GM21529 (cell line): ENCODE data around the gene RSRC2.
"Not testable (repeated sequence)": the region's sequence is repeated elsewhere in the genome, so short reads cannot be mapped to it uniquely, and the experiment has no call there.

Experiments
- ATAC-seq: cut with Tn5 transposase; IDR thresholded peaks from one replicate; pipeline ENCODE4 v1.9.1; 2021; ENCODE audit not compliant: unreplicated experiment

Gene RSRC2

GRCh38 chr12:122519418-122519817 is 7.3 kb downstream of the RSRC2 start:
- no peak for ATAC-seq

- ATAC-seq: no peak
These were observed 7.8 kb downstream of the RSRC2 start for GRCh38 chr12:122518908-122519307.

- ATAC-seq: no peak
These were observed 8.9 kb downstream of the RSRC2 start for GRCh38 chr12:122517877-122518276.

GRCh38 chr12:122516544-122517361 is 10.0 kb downstream of the RSRC2 start:
- no peak for ATAC-seq

GRCh38 chr12:122515275-122515674 is 11.5 kb downstream of the RSRC2 start:
- no peak for ATAC-seq

GRCh38 chr12:122513660-122514059 is 13.1 kb downstream of the RSRC2 start:
- no peak for ATAC-seq

- not testable (repeated sequence) for ATAC-seq
These were observed 13.7 kb downstream of the RSRC2 start for GRCh38 chr12:122513028-122513427.

- no peak for ATAC-seq
These were observed 18.6 kb downstream of the RSRC2 start for GRCh38 chr12:122508163-122508562.

- no peak for ATAC-seq
These were observed 20.3 kb downstream of the RSRC2 start for GRCh38 chr12:122506393-122506938.

GRCh38 chr12:122505419-122506051 is 21.2 kb downstream of the RSRC2 start:
- ATAC-seq: no peak

GRCh38 chr12:122503783-122504590 is 22.7 kb downstream of the RSRC2 start:
- no peak for ATAC-seq

- no peak for ATAC-seq
These were observed 23.5 kb downstream of the RSRC2 start for GRCh38 chr12:122503147-122503751.

- ATAC-seq: no peak
These were observed 25.2 kb downstream of the RSRC2 start for GRCh38 chr12:122501489-122501989.

GRCh38 chr12:122500685-122501488 is 25.8 kb downstream of the RSRC2 start, which contains the start of gene ZCCHC8:
Gene ZCCHC8, minus strand, starts transcription at chr12:122500932. Its CDS starts 92 bp downstream, at chr12:122500840.
- ATAC-seq: peak; percentile 92

GRCh38 chr12:122499991-122500684 is 26.6 kb downstream of the RSRC2 start:
- peak; percentile 23 for ATAC-seq

GRCh38 chr12:122495258-122495657 is 31.5 kb downstream of the RSRC2 start:
- ATAC-seq: no peak

GRCh38 chr12:122493222-122493621 is 33.5 kb downstream of the RSRC2 start:
- not testable (repeated sequence) for ATAC-seq

- ATAC-seq: no peak
These were observed 34.7 kb downstream of the RSRC2 start for GRCh38 chr12:122491991-122492390.

- no peak for ATAC-seq
These were observed 37.7 kb downstream of the RSRC2 start for GRCh38 chr12:122489038-122489437.
